Caco-2 (cell line): ENCODE measurements around the gene GAS7. TPM values are rescaled to one million over a fixed set of nuclear protein-coding genes. Genes with fewer than 3 reads are reported as not detected.

ENCODE experiments used
- BruUV-seq: library from RNA; stranded (reverse); fragments of 400-500 nt; replicated peaks from 2 replicates; lab custom pipeline; 2021; lab: Mats Ljungman, UMichigan
- CTCF ChIA-PET: fragments of 300-600 bp; sonication (Branson Sonifier 250); formaldehyde crosslinking; loops from one replicate; lab custom pipeline; 2022; ENCODE audit warnings: antibody characterized with exemption; lab: Charles Lee
- POLR2A ChIA-PET: fragments of 300-600 bp; sonication (Branson Sonifier 250); formaldehyde crosslinking; loops from one replicate; lab custom pipeline; 2022; ENCODE audit warnings: antibody characterized with exemption; lab: Charles Lee
- DNase-seq, 2 experiments: peaks; one replicate each; pipeline versions ENCODE4 v3.0.0 to v3.0.0-alpha.2; 2020 to 2022
- H3K27me3 ChIP-seq: replicated peaks from 2 replicates; pipeline ENCODE4 v1.6.0; 2011; ENCODE audit warnings: low read length; ENCODE audit not compliant: control insufficient read depth, insufficient read depth
- H3K36me3 ChIP-seq: 2 replicates; pipeline ENCODE4 v1.5.1; 2011; ENCODE audit warnings: low read length; ENCODE audit not compliant: control insufficient read depth, insufficient read depth
- H3K4me1 ChIP-seq: fragments of 250-450 bp; sonication (Bioruptor Pico); 2 replicates; pipeline ENCODE4 v1.5.1; 2020; ENCODE audit warnings: mild to moderate bottlenecking
- H3K4me3 ChIP-seq: 2 replicates; pipeline ENCODE4 v1.5.1; 2011; ENCODE audit warnings: low read depth, mild to moderate bottlenecking, control low read depth, low read length
- H3K9me3 ChIP-seq: fragments of 250-450 bp; sonication (Bioruptor Pico); 2 replicates; pipeline ENCODE4 v1.5.1; 2020; ENCODE audit warnings: mild to moderate bottlenecking, moderate library complexity
- H3K27ac Mint-ChIP-seq: one replicate; pipeline ENCODE4 v1.8.0; 2022; ENCODE audit warnings: mixed read lengths; ENCODE audit not compliant: unreplicated experiment
- H3K27me3 Mint-ChIP-seq: one replicate; pipeline ENCODE4 v1.8.0; 2022; ENCODE audit warnings: mixed read lengths; ENCODE audit not compliant: insufficient read depth, unreplicated experiment
- H3K36me3 Mint-ChIP-seq: one replicate; pipeline ENCODE4 v1.8.0; 2022; ENCODE audit warnings: mild to moderate bottlenecking, mixed read lengths; ENCODE audit not compliant: insufficient read depth, unreplicated experiment
- H3K4me1 Mint-ChIP-seq: one replicate; pipeline ENCODE4 v1.8.0; 2022; ENCODE audit warnings: low read depth, mixed read lengths; ENCODE audit not compliant: unreplicated experiment
- H3K4me3 Mint-ChIP-seq: one replicate; pipeline ENCODE4 v1.8.0; 2022; ENCODE audit warnings: mild to moderate bottlenecking, moderate library complexity, mixed read lengths; ENCODE audit not compliant: unreplicated experiment
- H3K9me3 Mint-ChIP-seq: one replicate; pipeline ENCODE4 v1.8.0; 2022; ENCODE audit warnings: mixed read lengths; ENCODE audit not compliant: unreplicated experiment
- intact Hi-C: fragments of 100-400 bp; cut with micrococcal nuclease; formaldehyde crosslinking; loops from one replicate; pipeline ENCODE4 v1.10.0; 2022; ENCODE audit not compliant: unreplicated experiment
- total RNA-seq: library from RNA; stranded (reverse); gene quantifications from 2 replicates; pipeline ENCODE4 v1.2.3, GENCODE V29; 2022
- TF ChIP-seq, protein P1 (sequence below), 2 experiments: fragments of 200-600 bp in 1 of 2; IDR thresholded peaks; 1 replicate in 1 of 2; 2 replicates in 1 of 2; pipeline versions ENCODE4 v1.5.1 to v1.8.0; 2011 to 2022; ENCODE audit warnings: antibody characterized with exemption in 1 of 2, control low read depth in 1 of 2, inconsistent platforms in 1 of 2, low read depth in 1 of 2, low read length in 1 of 2, mild to moderate bottlenecking in 1 of 2, moderate library complexity in 1 of 2; ENCODE audit not compliant: insufficient read depth in 1 of 2, severe bottlenecking in 1 of 2, unreplicated experiment in 1 of 2

Gene GAS7
- total RNA-seq, 1 experiment from 2014 or later = 0.34 TPM

GRCh38 chr17:9918804-9919352, 279.5 kb downstream of the GAS7 start:
- POLR2A ChIA-PET = no interaction called here
- Mint-ChIP-seq H3K4me1 (no peaks in the 10 kb centered on the region), H3K4me3 (no peak overlapping the region), H3K27ac (no peak overlapping the region), H3K36me3 (no peaks in the 10 kb centered on the region), H3K27me3 (peaks cover 3% of the 10 kb centered on the region), H3K9me3 (no peaks in the 10 kb centered on the region)
- Histone ChIP-seq H3K27me3 (no peaks in the 10 kb centered on the region), H3K9me3 (no peaks in the 10 kb centered on the region), H3K4me3 (no peak overlapping the region), H3K36me3 (no peaks in the 10 kb centered on the region), H3K4me1 (no peaks in the 10 kb centered on the region)
- TF ChIP-seq, protein P1, sequence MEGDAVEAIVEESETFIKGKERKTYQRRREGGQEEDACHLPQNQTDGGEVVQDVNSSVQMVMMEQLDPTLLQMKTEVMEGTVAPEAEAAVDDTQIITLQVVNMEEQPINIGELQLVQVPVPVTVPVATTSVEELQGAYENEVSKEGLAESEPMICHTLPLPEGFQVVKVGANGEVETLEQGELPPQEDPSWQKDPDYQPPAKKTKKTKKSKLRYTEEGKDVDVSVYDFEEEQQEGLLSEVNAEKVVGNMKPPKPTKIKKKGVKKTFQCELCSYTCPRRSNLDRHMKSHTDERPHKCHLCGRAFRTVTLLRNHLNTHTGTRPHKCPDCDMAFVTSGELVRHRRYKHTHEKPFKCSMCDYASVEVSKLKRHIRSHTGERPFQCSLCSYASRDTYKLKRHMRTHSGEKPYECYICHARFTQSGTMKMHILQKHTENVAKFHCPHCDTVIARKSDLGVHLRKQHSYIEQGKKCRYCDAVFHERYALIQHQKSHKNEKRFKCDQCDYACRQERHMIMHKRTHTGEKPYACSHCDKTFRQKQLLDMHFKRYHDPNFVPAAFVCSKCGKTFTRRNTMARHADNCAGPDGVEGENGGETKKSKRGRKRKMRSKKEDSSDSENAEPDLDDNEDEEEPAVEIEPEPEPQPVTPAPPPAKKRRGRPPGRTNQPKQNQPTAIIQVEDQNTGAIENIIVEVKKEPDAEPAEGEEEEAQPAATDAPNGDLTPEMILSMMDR (IDR thresholded peaks at IDR 0.05; ENCODE audit: insufficient read depth in 1 of 2, low read depth in 1 of 2, low read length in 1 of 2, severe bottlenecking in 1 of 2, unreplicated experiment in 1 of 2) = no peak
- no TSS peak for BruUV-seq
- no peak for DNase-seq
- CTCF ChIA-PET = no interaction called here
- intact Hi-C loops = no loop called here

DNA sequence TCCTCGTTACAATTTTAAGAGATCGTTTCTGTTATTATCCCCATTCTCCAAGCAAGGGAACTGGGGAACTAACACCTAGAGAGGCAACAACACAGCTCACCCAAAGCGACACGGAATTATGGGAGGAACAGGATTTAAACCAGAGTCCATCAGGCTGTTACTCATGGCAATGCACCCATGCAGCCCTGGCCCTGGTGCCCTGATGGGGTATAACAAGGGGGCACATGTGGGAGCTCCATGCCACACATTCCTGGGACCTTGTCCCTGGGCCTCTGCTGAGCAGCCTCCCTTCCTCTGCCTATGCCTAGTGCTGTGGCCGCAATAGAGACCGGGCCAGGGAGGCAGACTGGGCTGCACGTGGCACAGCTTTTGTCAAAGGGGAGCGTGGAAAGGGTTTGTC, 280.1 kb downstream of the GAS7 start:
- no peak overlapping the region for H3K4me3 Mint-ChIP-seq
- no TSS peak for BruUV-seq
- no peak for DNase-seq
- H3K27ac Mint-ChIP-seq = no peak overlapping the region
- H3K9me3 Mint-ChIP-seq = no peaks in the 10 kb centered on the region
- ChIA-PET POLR2A (no interaction called here), CTCF (no interaction called here)
- peaks cover 3% of the 10 kb centered on the region for H3K27me3 Mint-ChIP-seq
- no peaks in the 10 kb centered on the region for H3K9me3 ChIP-seq
- intact Hi-C loops = no loop called here
- no peaks in the 10 kb centered on the region for H3K27me3 ChIP-seq
- H3K36me3 Mint-ChIP-seq = no peaks in the 10 kb centered on the region
- TF ChIP-seq, protein P1 (IDR thresholded peaks at IDR 0.05; ENCODE audit: insufficient read depth in 1 of 2, low read depth in 1 of 2, low read length in 1 of 2, severe bottlenecking in 1 of 2, unreplicated experiment in 1 of 2) = no peak
- no peaks in the 10 kb centered on the region for H3K36me3 ChIP-seq
- H3K4me3 ChIP-seq = no peak overlapping the region
- H3K4me1 ChIP-seq = no peaks in the 10 kb centered on the region
- H3K4me1 Mint-ChIP-seq = no peaks in the 10 kb centered on the region

DNA sequence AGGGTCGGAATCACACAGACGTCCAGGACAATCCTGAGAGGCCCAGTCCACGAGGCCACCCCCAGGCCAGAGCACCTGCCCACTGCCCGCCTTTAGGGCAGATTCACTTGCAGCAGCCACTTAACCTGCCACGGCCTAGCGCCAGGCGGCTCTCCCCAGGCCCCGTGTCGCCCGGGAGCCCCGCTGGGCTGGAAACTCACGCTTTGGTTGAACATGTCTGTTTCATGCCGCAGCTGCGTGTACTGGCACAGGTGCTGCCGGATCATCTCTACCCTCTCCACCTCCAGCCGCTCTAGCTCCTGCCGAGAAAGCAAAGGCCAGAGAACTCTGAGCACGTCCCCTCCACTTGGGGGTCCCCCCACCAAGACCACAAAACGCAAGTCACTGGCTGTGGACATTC, 280.6 kb downstream of the GAS7 start:
- Histone ChIP-seq H3K4me3 (no peak overlapping the region), H3K36me3 (no peaks in the 10 kb centered on the region), H3K27me3 (no peaks in the 10 kb centered on the region), H3K9me3 (no peaks in the 10 kb centered on the region), H3K4me1 (no peaks in the 10 kb centered on the region)
- Mint-ChIP-seq H3K27me3 (peaks cover 5% of the 10 kb centered on the region), H3K4me1 (no peaks in the 10 kb centered on the region), H3K9me3 (no peaks in the 10 kb centered on the region), H3K4me3 (no peak overlapping the region), H3K27ac (no peak overlapping the region), H3K36me3 (no peaks in the 10 kb centered on the region)
- TF ChIP-seq, protein P1 (IDR thresholded peaks at IDR 0.05; ENCODE audit: insufficient read depth in 1 of 2, low read depth in 1 of 2, low read length in 1 of 2, severe bottlenecking in 1 of 2, unreplicated experiment in 1 of 2) = no peak
- intact Hi-C loops = no loop called here
- no peak for DNase-seq
- CTCF ChIA-PET = no interaction called here
- BruUV-seq = no TSS peak
- POLR2A ChIA-PET = no interaction called here
